Stimulated activated CD4-positive, alpha-beta T cell treated with anti-CD3 and anti-CD28 coated beads, Interleukin-15, amount 100 ng/mL, for 48 hours (primary cell): Measurements from ENCODE around the gene ITGAE.
"Not testable (repeated sequence)": the region's sequence is repeated elsewhere in the genome, so short reads cannot be mapped to it uniquely, and the experiment has no call there.

Source experiments
- DNase-seq, 2 donors: peaks; one replicate each; pipeline ENCODE4 v3.0.0-alpha.2; 2020; ENCODE audit warnings: low read depth in 2 of 2

Gene ITGAE

GRCh38 chr17:3795390-3796102, 5.4 kb downstream of the ITGAE start:
- no peak for DNase-seq

GRCh38 chr17:3794557-3795389, 6.2 kb downstream of the ITGAE start:
- DNase-seq = peak in 1 of 2 donors; percentile 16

- not testable (repeated sequence) for DNase-seq
Measured at GRCh38 chr17:3794152-3794551, 6.8 kb downstream of the ITGAE start.

GRCh38 chr17:3793258-3793657, 7.7 kb downstream of the ITGAE start:
- DNase-seq = not testable (repeated sequence)

- no peak for DNase-seq
Measured at GRCh38 chr17:3792481-3792880, 8.5 kb downstream of the ITGAE start.

GRCh38 chr17:3788200-3788599, 12.8 kb downstream of the ITGAE start:
- no peak for DNase-seq

- not testable (repeated sequence) for DNase-seq
Measured at GRCh38 chr17:3785323-3785722, 15.7 kb downstream of the ITGAE start.

GRCh38 chr17:3782751-3783150, 18.2 kb downstream of the ITGAE start:
- no peak for DNase-seq

GRCh38 chr17:3780986-3781385, 20.0 kb downstream of the ITGAE start:
- DNase-seq = no peak

GRCh38 chr17:3777366-3778120, 23.4 kb downstream of the ITGAE start:
- DNase-seq = no peak

GRCh38 chr17:3773966-3774365, 27.0 kb downstream of the ITGAE start:
- DNase-seq = no peak

GRCh38 chr17:3773511-3773910, 27.5 kb downstream of the ITGAE start:
- DNase-seq = no peak

- no peak for DNase-seq
Measured at GRCh38 chr17:3772764-3773163, 28.2 kb downstream of the ITGAE start.

- no peak for DNase-seq
Measured at GRCh38 chr17:3771140-3771539, 29.8 kb downstream of the ITGAE start.

GRCh38 chr17:3770466-3770865, 30.5 kb downstream of the ITGAE start:
- DNase-seq = no peak

- no peak for DNase-seq
Measured at GRCh38 chr17:3768769-3769168, 32.2 kb downstream of the ITGAE start.

- DNase-seq = no peak
Measured at GRCh38 chr17:3768341-3768740, 32.6 kb downstream of the ITGAE start.

GRCh38 chr17:3766779-3767178, 34.2 kb downstream of the ITGAE start:
- no peak for DNase-seq

- DNase-seq = no peak
Measured at GRCh38 chr17:3765981-3766380, 35.0 kb downstream of the ITGAE start.

- DNase-seq = no peak
Measured at GRCh38 chr17:3763777-3764170, 37.2 kb downstream of the ITGAE start.

GRCh38 chr17:3762922-3763776, 37.8 kb downstream of the ITGAE start:
- DNase-seq = no peak
